NT2/D1 (cell line): ENCODE results near the gene ABTB2.

Experiments used
- SUZ12 ChIP-seq: IDR thresholded peaks from 2 replicates; pipeline ENCODE4 v1.6.1; 2011; ENCODE audit not compliant: insufficient read length, insufficient read depth; ENCODE audit errors: extremely low read depth
- YY1 ChIP-seq: IDR thresholded peaks from 2 replicates; pipeline ENCODE4 v1.6.1; 2011; ENCODE audit not compliant: insufficient read length, insufficient read depth
- ZNF274 ChIP-seq: IDR thresholded peaks from 2 replicates; pipeline ENCODE4 v1.6.1; 2011; ENCODE audit warnings: mild to moderate bottlenecking, low read depth, low read length

DNA sequence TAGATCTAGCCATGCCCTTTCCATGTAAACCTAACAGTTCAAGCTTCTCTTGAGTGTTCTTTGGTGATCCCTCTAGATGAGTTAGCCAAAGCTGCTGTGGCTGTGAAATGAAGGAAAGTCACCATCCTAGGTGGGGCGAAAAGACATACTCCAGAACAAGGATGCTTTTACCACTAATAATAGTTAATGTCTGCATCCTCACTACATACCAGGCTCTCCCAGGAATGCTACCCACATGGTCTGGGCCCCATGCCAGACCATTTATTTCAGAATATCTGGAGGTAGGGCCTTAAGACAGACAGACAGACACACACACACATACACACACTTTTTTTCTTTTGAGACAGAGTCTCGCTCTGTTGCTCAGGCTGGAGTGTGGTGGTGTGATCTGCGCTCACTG lies 14.7 kb downstream of the ABTB2 start:
- TF ChIP-seq ZNF274, result no peak
- TF ChIP-seq YY1, result no peak
- no peak for TF ChIP-seq SUZ12
